ENCODE measurements around the gene TMEM255B.
"Not testable (repeated sequence)": the region's sequence is repeated elsewhere in the genome, so short reads cannot be mapped to it uniquely, and the experiment has no call there.

Gene TMEM255B

GRCh38 chr13:113750554-113751399 lies 8.2 kb upstream of the TMEM255B start:
- no peak for DNase-seq

GRCh38 chr13:113751491-113751890 lies 7.5 kb upstream of the TMEM255B start:
- no peak for DNase-seq

GRCh38 chr13:113752211-113752986 lies 6.6 kb upstream of the TMEM255B start:
- DNase-seq, result not testable (repeated sequence)

GRCh38 chr13:113753171-113753570 lies 5.9 kb upstream of the TMEM255B start:
- DNase-seq, result no peak

- DNase-seq, result no peak
These were observed 4.8 kb upstream of the TMEM255B start for GRCh38 chr13:113754242-113754641.

GRCh38 chr13:113754691-113755090 lies 4.3 kb upstream of the TMEM255B start:
- DNase-seq, result no peak

- DNase-seq, result no peak
These were observed 2.5 kb upstream of the TMEM255B start for GRCh38 chr13:113756441-113757097.

- DNase-seq, result no peak
These were observed 605 bp downstream of the TMEM255B start for GRCh38 chr13:113759525-113760137.

- no peak for DNase-seq
These were observed 2.1 kb downstream of the TMEM255B start for GRCh38 chr13:113761136-113761535.

- no peak for DNase-seq
These were observed 3.0 kb downstream of the TMEM255B start for GRCh38 chr13:113762075-113762474.

- no peak for DNase-seq
These were observed 3.5 kb downstream of the TMEM255B start for GRCh38 chr13:113762538-113762937.

GRCh38 chr13:113763254-113763653 lies 4.2 kb downstream of the TMEM255B start:
- no peak for DNase-seq

- no peak for DNase-seq
These were observed 5.2 kb downstream of the TMEM255B start for GRCh38 chr13:113763961-113764792.

- DNase-seq, result no peak
These were observed 6.0 kb downstream of the TMEM255B start for GRCh38 chr13:113764793-113765563.

GRCh38 chr13:113765564-113765910 lies 6.5 kb downstream of the TMEM255B start:
- DNase-seq, result no peak

- no peak for DNase-seq
These were observed 7.2 kb downstream of the TMEM255B start for GRCh38 chr13:113766035-113766800.

- no peak for DNase-seq
These were observed 8.3 kb downstream of the TMEM255B start for GRCh38 chr13:113767366-113767765.

GRCh38 chr13:113768018-113768905 lies 9.2 kb downstream of the TMEM255B start:
- no peak for DNase-seq

GRCh38 chr13:113769106-113769505 lies 10.1 kb downstream of the TMEM255B start:
- DNase-seq, result no peak

GRCh38 chr13:113769881-113770280 lies 10.9 kb downstream of the TMEM255B start:
- DNase-seq, result no peak

Data from stimulated activated CD4-positive, alpha-beta T cell treated with anti-CD3 and anti-CD28 coated beads, Interleukin-2, amount 100 ng/mL, for 24 hours (primary cell).